ENCODE results near the gene PTGES.
"Not testable (repeated sequence)": the region's sequence is repeated elsewhere in the genome, so short reads cannot be mapped to it uniquely, and the experiment has no call there.

PTGES gene

DNA sequence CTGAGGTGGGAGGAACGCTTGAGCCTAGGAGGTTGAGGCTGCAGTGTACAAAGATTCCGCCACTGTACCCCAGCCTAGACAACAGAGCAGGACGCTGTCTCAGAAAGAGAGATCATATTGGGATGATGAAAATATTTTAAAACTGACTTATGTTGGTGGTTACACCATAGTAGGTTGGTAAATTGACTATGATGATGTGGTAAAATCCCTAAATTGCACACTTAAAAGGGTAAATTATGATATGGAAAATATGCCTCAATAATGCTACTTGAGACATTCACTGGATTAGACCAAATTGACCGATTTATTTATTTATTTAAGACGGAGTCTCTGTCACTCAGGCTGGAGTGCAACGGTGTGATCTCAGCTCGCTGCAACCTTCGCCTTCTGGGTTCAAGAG is 28.3 kb upstream of the PTGES start:
- no peaks in the 10 kb centered on the region for H3K36me3 ChIP-seq (ENCODE audit: control insufficient read depth in 1 of 2, insufficient read depth in 2 of 2, low read length in 2 of 2)
- H3K9me3 ChIP-seq (ENCODE audit: control insufficient read depth in 1 of 2, low read length in 2 of 2), result no peaks in the 10 kb centered on the region
- H3K27me3 ChIP-seq (ENCODE audit: control insufficient read depth in 1 of 2, insufficient read depth in 2 of 2, low read length in 2 of 2), result peaks cover 0 to 4% of the 10 kb centered on the region in 2 donors
- peaks cover 0 to 14% of the 10 kb centered on the region in 2 donors for H3K4me1 ChIP-seq (ENCODE audit: control insufficient read depth in 1 of 2, insufficient read depth in 2 of 2, low read length in 2 of 2)
- no peak overlapping the region for H3K9ac ChIP-seq (ENCODE audit: low read depth in 1 of 2, low read length in 2 of 2)
- H3K27ac ChIP-seq (ENCODE audit: low read depth, low read length), result no peak overlapping the region
- H3K4me3 ChIP-seq (ENCODE audit: low read depth in 1 of 2, low read length in 2 of 2), result no peak overlapping the region

DNA sequence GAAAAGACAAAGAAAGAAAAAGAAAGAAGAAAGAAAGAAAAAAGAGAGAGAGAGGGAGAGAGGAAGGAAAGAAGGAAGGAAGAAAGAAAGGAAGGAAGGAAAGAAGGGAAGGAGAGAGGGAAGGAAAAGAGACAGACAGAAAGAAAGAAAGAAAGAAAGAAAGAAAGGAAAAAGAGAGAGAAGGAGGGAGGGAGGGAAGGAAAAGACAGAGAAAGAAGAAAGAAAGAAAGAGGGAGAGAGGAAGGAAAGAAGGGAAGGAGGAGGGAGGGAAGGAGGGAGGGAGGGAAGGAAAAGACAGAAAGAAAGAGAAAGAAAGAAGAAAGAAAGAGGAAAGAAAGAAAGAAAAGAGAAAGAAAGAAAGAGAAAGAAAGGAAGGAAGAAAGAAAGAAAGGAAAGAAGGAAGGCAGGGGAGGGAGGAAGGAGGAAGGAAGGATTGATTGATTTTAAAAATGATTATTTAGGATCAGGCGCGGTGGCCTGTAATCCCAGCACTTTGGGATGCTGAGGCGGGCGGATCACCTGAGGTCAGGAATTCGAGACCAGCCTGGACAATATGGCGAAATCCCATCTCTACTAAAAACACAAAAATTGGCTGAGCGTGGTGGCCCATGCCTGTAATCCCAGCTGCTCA is 26.8 kb upstream of the PTGES start:
- H3K27ac ChIP-seq (ENCODE audit: low read depth, low read length), result no peak overlapping the region
- H3K9me3 ChIP-seq (ENCODE audit: control insufficient read depth in 1 of 2, low read length in 2 of 2), result no peaks in the 10 kb centered on the region
- H3K27me3 ChIP-seq (ENCODE audit: control insufficient read depth in 1 of 2, insufficient read depth in 2 of 2, low read length in 2 of 2), result no peaks in the 10 kb centered on the region
- H3K4me3 ChIP-seq (ENCODE audit: low read depth in 1 of 2, low read length in 2 of 2), result no peak overlapping the region
- no peak overlapping the region for H3K9ac ChIP-seq (ENCODE audit: low read depth in 1 of 2, low read length in 2 of 2)
- peaks cover 0 to 14% of the 10 kb centered on the region in 2 donors for H3K4me1 ChIP-seq (ENCODE audit: control insufficient read depth in 1 of 2, insufficient read depth in 2 of 2, low read length in 2 of 2)
- no peaks in the 10 kb centered on the region for H3K36me3 ChIP-seq (ENCODE audit: control insufficient read depth in 1 of 2, insufficient read depth in 2 of 2, low read length in 2 of 2)

DNA sequence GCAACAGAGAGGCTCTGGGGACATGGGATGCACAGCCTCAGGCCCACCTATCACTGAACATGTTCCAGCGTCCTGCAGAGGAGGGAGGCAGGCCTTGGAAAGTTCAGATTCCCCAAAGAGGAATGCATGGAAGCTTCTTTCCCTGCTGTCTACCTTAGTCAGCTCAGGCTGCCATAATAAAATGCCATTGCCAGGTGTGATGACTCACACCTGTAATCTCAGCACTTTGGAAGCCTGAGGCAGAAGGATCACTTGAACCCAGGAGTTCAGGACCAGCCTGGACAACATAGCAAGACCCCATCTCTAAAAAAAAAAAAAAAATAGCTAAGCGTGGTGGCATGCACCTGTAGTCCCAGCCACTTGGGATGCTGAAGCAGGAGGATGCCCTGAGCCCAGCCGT is 25.6 kb upstream of the PTGES start:
- Histone ChIP-seq H3K9me3 (ENCODE audit: control insufficient read depth in 1 of 2, low read length in 2 of 2) (no peaks in the 10 kb centered on the region), H3K27me3 (ENCODE audit: control insufficient read depth in 1 of 2, insufficient read depth in 2 of 2, low read length in 2 of 2) (peaks cover 0 to 4% of the 10 kb centered on the region in 2 donors), H3K9ac (ENCODE audit: low read depth in 1 of 2, low read length in 2 of 2) (no peak overlapping the region), H3K36me3 (ENCODE audit: control insufficient read depth in 1 of 2, insufficient read depth in 2 of 2, low read length in 2 of 2) (no peaks in the 10 kb centered on the region), H3K4me1 (ENCODE audit: control insufficient read depth in 1 of 2, insufficient read depth in 2 of 2, low read length in 2 of 2) (peaks cover under 1 to 14% of the 10 kb centered on the region in 2 donors), H3K27ac (ENCODE audit: low read depth, low read length) (no peak overlapping the region), H3K4me3 (ENCODE audit: low read depth in 1 of 2, low read length in 2 of 2) (no peak overlapping the region)

DNA sequence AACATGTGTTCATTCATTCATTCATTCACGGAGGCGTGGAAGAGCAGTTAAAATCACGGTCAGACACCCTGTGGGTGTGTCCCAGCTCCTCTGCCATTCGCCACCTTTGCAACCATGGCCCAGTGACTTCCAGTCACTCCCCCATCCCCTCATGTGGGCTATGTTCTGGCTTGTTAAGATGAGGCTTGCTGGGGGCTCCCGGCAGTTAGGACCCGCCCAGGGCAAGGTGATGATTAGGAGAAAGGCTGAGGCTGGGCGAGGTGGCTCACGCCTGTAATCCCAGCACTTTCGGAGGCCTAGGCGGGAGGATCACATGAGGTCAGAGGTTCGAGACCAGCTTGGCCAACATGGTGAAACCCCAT is 24.9 kb upstream of the PTGES start:
- Histone ChIP-seq H3K4me1 (ENCODE audit: control insufficient read depth in 1 of 2, insufficient read depth in 2 of 2, low read length in 2 of 2) (peaks cover 3 to 14% of the 10 kb centered on the region in 2 donors), H3K9me3 (ENCODE audit: control insufficient read depth in 1 of 2, low read length in 2 of 2) (no peaks in the 10 kb centered on the region), H3K27ac (ENCODE audit: low read depth, low read length) (no peak overlapping the region), H3K27me3 (ENCODE audit: control insufficient read depth in 1 of 2, insufficient read depth in 2 of 2, low read length in 2 of 2) (peaks cover 0 to 4% of the 10 kb centered on the region in 2 donors), H3K9ac (ENCODE audit: low read depth in 1 of 2, low read length in 2 of 2) (no peak overlapping the region), H3K4me3 (ENCODE audit: low read depth in 1 of 2, low read length in 2 of 2) (no peak overlapping the region), H3K36me3 (ENCODE audit: control insufficient read depth in 1 of 2, insufficient read depth in 2 of 2, low read length in 2 of 2) (no peaks in the 10 kb centered on the region)

DNA sequence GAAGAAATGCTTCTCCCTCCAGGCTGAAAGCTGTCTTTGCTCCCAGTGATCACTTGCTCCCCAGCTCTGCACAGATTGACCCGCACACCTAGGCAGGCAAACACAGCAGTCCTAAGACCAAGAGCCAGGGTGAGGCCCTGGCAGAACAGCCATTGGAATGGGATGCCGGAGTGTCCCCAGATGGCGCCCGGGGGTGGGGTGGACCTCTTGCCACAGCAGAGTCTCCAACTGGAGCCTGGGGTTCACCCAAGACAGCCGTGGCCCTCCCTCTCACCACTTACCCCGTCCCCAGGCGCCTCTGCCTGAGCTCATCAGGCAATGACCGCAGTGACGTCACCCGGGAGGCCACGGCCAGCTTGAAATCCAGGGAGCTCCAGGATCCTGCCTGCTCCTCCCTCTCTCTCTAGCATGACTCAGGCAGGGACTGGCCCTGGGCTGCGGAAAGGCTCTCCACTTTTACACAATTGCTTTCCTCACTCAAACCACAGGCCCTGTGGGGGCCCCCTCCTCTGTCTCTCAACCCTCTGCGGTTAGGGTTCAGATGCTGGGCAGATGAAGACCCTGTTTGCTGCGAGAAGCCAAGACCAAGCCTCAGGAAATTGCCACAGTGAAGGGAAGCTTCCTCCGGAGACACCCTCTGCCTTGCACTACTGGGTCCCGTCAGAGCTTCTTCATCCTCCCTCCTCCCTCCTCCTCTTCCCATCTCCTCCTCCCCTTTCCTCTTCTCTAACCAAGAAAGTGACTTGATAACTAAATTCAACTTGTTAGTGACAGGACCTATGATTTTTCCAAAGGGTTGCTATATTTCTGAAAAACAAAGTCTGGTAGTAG is 24.3 kb upstream of the PTGES start:
- H3K27me3 ChIP-seq (ENCODE audit: control insufficient read depth in 1 of 2, insufficient read depth in 2 of 2, low read length in 2 of 2), result peaks cover 0 to 4% of the 10 kb centered on the region in 2 donors
- no peaks in the 10 kb centered on the region for H3K9me3 ChIP-seq (ENCODE audit: control insufficient read depth in 1 of 2, low read length in 2 of 2)
- peak overlapping the region in 1 of 2 donors; percentile 22 for H3K9ac ChIP-seq (ENCODE audit: low read depth in 1 of 2, low read length in 2 of 2)
- H3K27ac ChIP-seq (ENCODE audit: low read depth, low read length), result peak overlapping the region; percentile 66
- H3K4me1 ChIP-seq (ENCODE audit: control insufficient read depth in 1 of 2, insufficient read depth in 2 of 2, low read length in 2 of 2), result peaks cover 3 to 14% of the 10 kb centered on the region in 2 donors
- H3K36me3 ChIP-seq (ENCODE audit: control insufficient read depth in 1 of 2, insufficient read depth in 2 of 2, low read length in 2 of 2), result no peaks in the 10 kb centered on the region
- no peak overlapping the region for H3K4me3 ChIP-seq (ENCODE audit: low read depth in 1 of 2, low read length in 2 of 2)

DNA sequence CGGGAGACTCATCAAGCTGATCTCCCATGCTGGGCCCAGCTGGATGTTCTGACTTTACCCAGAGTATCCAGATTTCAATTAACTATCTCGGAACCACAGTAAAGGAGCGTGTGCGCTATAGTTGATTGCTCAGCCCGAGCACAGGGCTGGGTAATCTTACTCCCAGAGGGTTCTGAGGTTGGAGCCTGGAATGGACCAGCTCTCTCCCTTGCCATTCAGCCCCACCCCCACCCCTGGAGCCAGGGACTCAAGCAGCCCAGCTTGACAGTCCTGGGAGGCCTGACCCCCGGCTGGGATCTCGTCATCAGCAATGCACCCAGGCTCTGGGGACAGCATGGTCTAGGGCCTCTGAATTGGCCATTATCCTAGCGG is 23.7 kb upstream of the PTGES start:
- Histone ChIP-seq H3K27ac (ENCODE audit: low read depth, low read length) (peak overlapping the region; percentile 66), H3K9ac (ENCODE audit: low read depth in 1 of 2, low read length in 2 of 2) (peak overlapping the region in 1 of 2 donors; percentile 22), H3K36me3 (ENCODE audit: control insufficient read depth in 1 of 2, insufficient read depth in 2 of 2, low read length in 2 of 2) (no peaks in the 10 kb centered on the region), H3K4me1 (ENCODE audit: control insufficient read depth in 1 of 2, insufficient read depth in 2 of 2, low read length in 2 of 2) (peaks cover 3 to 14% of the 10 kb centered on the region in 2 donors), H3K9me3 (ENCODE audit: control insufficient read depth in 1 of 2, low read length in 2 of 2) (no peaks in the 10 kb centered on the region), H3K4me3 (ENCODE audit: low read depth in 1 of 2, low read length in 2 of 2) (no peak overlapping the region), H3K27me3 (ENCODE audit: control insufficient read depth in 1 of 2, insufficient read depth in 2 of 2, low read length in 2 of 2) (peaks cover 0 to 4% of the 10 kb centered on the region in 2 donors)

DNA sequence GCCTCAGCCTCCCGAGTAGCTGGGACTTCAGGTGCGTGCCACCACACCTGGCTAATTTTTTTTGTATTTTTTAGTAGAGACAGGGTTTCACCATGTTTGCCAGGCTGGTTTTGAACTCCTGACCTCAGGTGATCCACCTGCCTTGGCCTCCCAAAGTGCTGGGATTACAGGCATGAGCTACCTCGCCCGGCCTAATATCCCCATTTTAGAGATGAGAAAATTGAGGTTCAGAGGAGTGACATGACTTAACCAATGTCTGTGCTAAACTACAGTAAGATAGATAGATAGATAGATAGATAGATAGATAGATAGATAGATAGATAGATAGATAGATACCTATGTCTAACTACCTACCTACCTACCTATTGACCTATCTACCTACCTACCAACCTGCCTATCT is 23.3 kb upstream of the PTGES start:
- H3K4me1 ChIP-seq (ENCODE audit: control insufficient read depth in 1 of 2, insufficient read depth in 2 of 2, low read length in 2 of 2), result peaks cover 3 to 14% of the 10 kb centered on the region in 2 donors
- H3K9me3 ChIP-seq (ENCODE audit: control insufficient read depth in 1 of 2, low read length in 2 of 2); H3K4me3 ChIP-seq (ENCODE audit: low read depth in 1 of 2, low read length in 2 of 2); H3K27me3 ChIP-seq (ENCODE audit: control insufficient read depth in 1 of 2, insufficient read depth in 2 of 2, low read length in 2 of 2); H3K36me3 ChIP-seq (ENCODE audit: control insufficient read depth in 1 of 2, insufficient read depth in 2 of 2, low read length in 2 of 2); H3K27ac ChIP-seq (ENCODE audit: low read depth, low read length): not testable (repeated sequence)
- H3K9ac ChIP-seq (ENCODE audit: low read depth in 1 of 2, low read length in 2 of 2), result peak overlapping the region in 1 of 2 donors; percentile 22

DNA sequence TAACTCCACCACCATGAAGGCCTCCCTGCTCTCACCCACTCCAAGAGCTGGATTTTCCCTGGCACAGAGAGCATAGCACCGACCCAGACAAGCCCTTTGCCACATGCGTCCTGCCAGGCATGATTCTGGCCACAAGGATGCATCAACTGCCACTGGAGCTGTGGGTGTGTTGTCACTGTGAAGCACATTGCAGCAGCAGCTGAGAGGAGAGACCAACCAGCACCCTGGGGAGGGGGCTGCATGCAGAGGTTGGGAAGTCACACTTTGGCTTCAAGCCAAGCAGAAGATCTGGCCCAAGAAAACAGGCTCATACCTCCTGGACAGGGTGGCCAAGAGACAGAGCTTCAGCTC is 22.6 kb upstream of the PTGES start:
- no peak overlapping the region for H3K9ac ChIP-seq (ENCODE audit: low read depth in 1 of 2, low read length in 2 of 2)
- no peaks in the 10 kb centered on the region for H3K9me3 ChIP-seq (ENCODE audit: control insufficient read depth in 1 of 2, low read length in 2 of 2)
- H3K36me3 ChIP-seq (ENCODE audit: control insufficient read depth in 1 of 2, insufficient read depth in 2 of 2, low read length in 2 of 2), result no peaks in the 10 kb centered on the region
- H3K27me3 ChIP-seq (ENCODE audit: control insufficient read depth in 1 of 2, insufficient read depth in 2 of 2, low read length in 2 of 2), result peaks cover 0 to 4% of the 10 kb centered on the region in 2 donors
- peaks cover 3 to 14% of the 10 kb centered on the region in 2 donors for H3K4me1 ChIP-seq (ENCODE audit: control insufficient read depth in 1 of 2, insufficient read depth in 2 of 2, low read length in 2 of 2)
- H3K27ac ChIP-seq (ENCODE audit: low read depth, low read length), result no peak overlapping the region
- H3K4me3 ChIP-seq (ENCODE audit: low read depth in 1 of 2, low read length in 2 of 2), result no peak overlapping the region

DNA sequence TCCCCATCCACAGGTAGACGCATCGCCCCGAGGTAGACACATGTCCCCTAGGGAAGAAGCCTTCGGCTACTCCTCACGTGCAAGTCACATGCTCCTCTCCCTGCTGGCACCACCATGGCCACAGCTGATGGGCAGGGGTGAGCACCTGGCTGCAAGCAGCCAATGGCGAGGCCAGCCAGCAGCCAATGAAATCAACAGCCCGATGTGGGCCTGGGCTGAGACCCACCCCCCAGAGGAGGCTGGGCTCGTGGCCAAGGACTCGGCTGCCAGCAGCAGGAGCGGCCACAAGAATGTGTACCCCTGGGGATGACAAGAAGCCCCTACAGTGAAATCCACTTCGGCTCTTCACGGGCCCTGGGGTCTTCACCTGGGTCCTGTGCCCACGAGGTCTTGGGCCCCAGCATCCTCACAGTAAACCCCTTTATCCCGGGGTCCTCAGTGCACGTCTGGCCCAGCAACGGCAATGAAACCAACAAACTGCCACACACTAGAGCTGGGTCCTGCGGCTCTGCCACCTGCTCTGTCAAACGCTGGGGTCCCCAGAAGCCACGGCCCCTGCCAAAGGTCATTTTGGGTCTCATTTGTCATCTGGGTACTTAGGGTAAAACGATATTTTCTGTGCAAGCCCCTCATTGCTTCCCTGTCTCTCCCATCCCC is 22.1 kb upstream of the PTGES start:
- Histone ChIP-seq H3K9me3 (ENCODE audit: control insufficient read depth in 1 of 2, low read length in 2 of 2) (no peaks in the 10 kb centered on the region), H3K9ac (ENCODE audit: low read depth in 1 of 2, low read length in 2 of 2) (no peak overlapping the region), H3K4me3 (ENCODE audit: low read depth in 1 of 2, low read length in 2 of 2) (no peak overlapping the region), H3K36me3 (ENCODE audit: control insufficient read depth in 1 of 2, insufficient read depth in 2 of 2, low read length in 2 of 2) (no peaks in the 10 kb centered on the region), H3K27ac (ENCODE audit: low read depth, low read length) (no peak overlapping the region), H3K27me3 (ENCODE audit: control insufficient read depth in 1 of 2, insufficient read depth in 2 of 2, low read length in 2 of 2) (peaks cover 0 to 4% of the 10 kb centered on the region in 2 donors), H3K4me1 (ENCODE audit: control insufficient read depth in 1 of 2, insufficient read depth in 2 of 2, low read length in 2 of 2) (peaks cover 3 to 14% of the 10 kb centered on the region in 2 donors)
